HCT116 (cell line): ENCODE data around the gene POLH. TPM values are rescaled to one million over a fixed set of nuclear protein-coding genes. Genes with fewer than 3 reads are reported as not detected.

Experiments used
- ATAC-seq: fragments of 200-7000 bp; cut with Tn5 transposase; 2 replicates; pipeline ENCODE4 v1.9.1; 2020; ENCODE audit warnings: mild to moderate bottlenecking, moderate library complexity
- BruUV-seq: library from RNA; stranded (reverse); fragments of 400-500 nt; replicated peaks from 2 replicates; lab custom pipeline; 2021; lab: Mats Ljungman, UMichigan
- CTCF ChIA-PET: fragments of 300-600 bp; sonication (Branson Sonifier 250); formaldehyde crosslinking; loops from one replicate; lab custom pipeline; 2021; ENCODE audit warnings: antibody characterized with exemption; lab: Charles Lee
- POLR2A ChIA-PET: fragments of 300-600, 350-600 bp; sonication (Branson Sonifier 250); formaldehyde crosslinking; loops from one replicate; lab custom pipeline; 2021; ENCODE audit warnings: antibody characterized with exemption; lab: Charles Lee
- RAD21 ChIA-PET, 2 experiments: fragments of 300-600 bp; sonication (Branson Sonifier 250); formaldehyde crosslinking; loops; one replicate each; lab custom pipeline; 2023; ENCODE audit warnings: low total read pairs in 2 of 2; ENCODE audit not compliant: uncharacterized antibody in 2 of 2, unreplicated experiment in 2 of 2, low non-redundant PET in 1 of 2; lab: Charles Lee
- DNase-seq: peaks from one replicate; pipeline ENCODE4 v3.0.0-alpha.2; 2010; ENCODE audit warnings: low read depth, low spot score
- H2AFZ ChIP-seq: fragments of 200-600 bp; shearing (Covaris generic), sonication (generic); 2 replicates; pipeline ENCODE4 v1.6.1; 2017; ENCODE audit warnings: low read depth, mixed run types, mixed read lengths, antibody characterized with exemption, low read length; ENCODE audit not compliant: poor library complexity, severe bottlenecking
- H3K27ac ChIP-seq: 2 replicates; pipeline ENCODE4 v1.5.1; 2012; ENCODE audit warnings: low read depth, low read length
- H3K27me3 ChIP-seq: fragments of 200-600 bp; sonication (generic); 2 replicates; pipeline ENCODE4 v1.6.1; 2016; ENCODE audit warnings: mixed run types, low read length, mixed read lengths; ENCODE audit not compliant: insufficient read depth
- H3K36me3 ChIP-seq, 2 experiments: fragments of 200-500 bp in 1 of 2; fragments of 200-600 bp in 1 of 2; sonication (Bioruptor generic) in 1 of 2; sonication (generic) in 1 of 2; 2 replicates each; pipeline versions ENCODE4 v1.5.1 to v1.6.1; 2014 to 2016; ENCODE audit warnings: low read length in 2 of 2, inconsistent platforms in 1 of 2, mixed read lengths in 1 of 2, mixed run types in 1 of 2; ENCODE audit not compliant: insufficient read depth in 2 of 2, control insufficient read depth in 1 of 2
- H3K4me1 ChIP-seq, 2 experiments: fragments of 200-600 bp in 1 of 2; sonication (generic) in 1 of 2; 2 replicates each; pipeline versions ENCODE4 v1.5.1 to v1.6.1; 2012 to 2017; ENCODE audit warnings: low read length in 2 of 2, inconsistent platforms in 1 of 2, mild to moderate bottlenecking in 1 of 2, mixed read lengths in 1 of 2, mixed run types in 1 of 2, moderate library complexity in 1 of 2; ENCODE audit not compliant: insufficient read depth in 2 of 2, control insufficient read depth in 1 of 2
- H3K4me2 ChIP-seq: fragments of 200-600 bp; sonication (generic); 2 replicates; pipeline ENCODE4 v1.6.1; 2017; ENCODE audit warnings: mixed run types, low read length, mixed read lengths
- H3K4me3 ChIP-seq, 2 experiments: fragments of 200-600 bp in 1 of 2; sonication (generic) in 1 of 2; replicated peaks in 1 of 2; 2 replicates each; pipeline ENCODE4 v1.5.1; 2011 to 2016; ENCODE audit warnings: low read length in 2 of 2, control low read depth in 1 of 2, low read depth in 1 of 2, mild to moderate bottlenecking in 1 of 2, mixed read lengths in 1 of 2, mixed run types in 1 of 2
- H3K79me2 ChIP-seq: fragments of 200-600 bp; sonication (generic); 2 replicates; pipeline ENCODE4 v1.6.1; 2017; ENCODE audit warnings: mild to moderate bottlenecking, mixed run types, low read length, moderate library complexity, mixed read lengths; ENCODE audit not compliant: insufficient read depth
- H3K9ac ChIP-seq: fragments of 200-600 bp; sonication (generic); 2 replicates; pipeline ENCODE4 v1.6.1; 2016; ENCODE audit warnings: low read length, mixed read lengths
- H3K9me2 ChIP-seq: fragments of 200-600 bp; sonication (generic), shearing (Covaris generic); 2 replicates; pipeline ENCODE4 v1.6.1; 2017; ENCODE audit warnings: mixed run types, mild to moderate bottlenecking, moderate library complexity; ENCODE audit not compliant: insufficient read depth
- H3K9me3 ChIP-seq, 2 experiments: fragments of 200-500 bp in 1 of 2; fragments of 200-600 bp in 1 of 2; sonication (Bioruptor generic) in 1 of 2; sonication (generic) in 1 of 2; 2 replicates each; pipeline ENCODE4 v1.6.1; 2014 to 2017; ENCODE audit warnings: low read length in 2 of 2, mixed read lengths in 2 of 2, inconsistent platforms in 1 of 2, low read depth in 1 of 2, mild to moderate bottlenecking in 1 of 2, mixed run types in 1 of 2, moderate library complexity in 1 of 2; ENCODE audit not compliant: control insufficient read depth in 1 of 2, insufficient read depth in 1 of 2
- H4K20me1 ChIP-seq: fragments of 200-600 bp; sonication (generic), shearing (Covaris generic); 2 replicates; pipeline ENCODE4 v1.6.1; 2017; ENCODE audit warnings: mixed run types, mild to moderate bottlenecking, moderate library complexity; ENCODE audit not compliant: insufficient read depth
- CTCF ChIP-seq, 3 experiments: fragments of 200-600 bp in 1 of 3; sonication (generic) in 1 of 3; IDR thresholded peaks in 2 of 3; conservative IDR thresholded peaks in 1 of 3; 2 replicates each; pipeline ENCODE4 v1.5.1; 2012 to 2017; ENCODE audit warnings: low read depth in 2 of 3, low read length in 2 of 3, antibody characterized with exemption in 1 of 3, borderline replicate concordance in 1 of 3, control low read depth in 1 of 3, mild to moderate bottlenecking in 1 of 3, mixed read lengths in 1 of 3, mixed run types in 1 of 3, moderate library complexity in 1 of 3; ENCODE audit not compliant: insufficient read depth in 1 of 3
- RAD21 ChIP-seq: IDR thresholded peaks from 2 replicates; pipeline ENCODE4 v1.6.1; 2012; ENCODE audit warnings: low read depth, mild to moderate bottlenecking
- SRF ChIP-seq: IDR thresholded peaks from 2 replicates; pipeline ENCODE4 v1.6.1; 2012; ENCODE audit warnings: low read depth
- ZFX ChIP-seq: fragments of 450-650 bp; IDR thresholded peaks from 2 replicates; pipeline ENCODE4 v1.6.1; 2017
- intact Hi-C: fragments of 100-400 bp; cut with micrococcal nuclease; formaldehyde crosslinking; loops from 2 replicates; pipeline ENCODE4 v1.10.0; 2022
- total RNA-seq: library from RNA; stranded (reverse); gene quantifications from one replicate; pipeline ENCODE4 v1.2.1, GENCODE V29; 2021; ENCODE audit not compliant: unreplicated experiment

The POLH gene
- total RNA-seq, 1 experiment from 2014 or later = 20.6 TPM

GRCh38 chr6:43608310-43608763 lies 32.4 kb downstream of the POLH start:
- TF ChIP-seq RAD21 (peak; percentile 76), CTCF (IDR thresholded peaks at IDR 0.05 in 2 of 3, conservative IDR thresholded peaks at IDR 0.05 in 1 of 3; ENCODE audit: borderline replicate concordance in 1 of 3, insufficient read depth in 1 of 3, low read depth in 2 of 3, low read length in 2 of 3) (peak; percentile 68 to 90 (median 85)), SRF (no peak)
- intact Hi-C loops = loop anchor here (1.0 kb wide), 1 partner anchor 471 kb away; no protein-coding TSS in a partner anchor
- Histone ChIP-seq H3K4me3 (no peak overlapping the region), H3K9ac (no peak overlapping the region), H2AFZ (no peak overlapping the region), H3K9me3 (no peaks in the 10 kb centered on the region), H3K4me1 (peaks cover 0 to 5% of the 10 kb centered on the region in 2 experiments; a peak in 1 of 4 replicates), H4K20me1 (no peaks in the 10 kb centered on the region), H3K4me2 (no peak overlapping the region), H3K79me2 (no peaks in the 10 kb centered on the region), H3K27me3 (no peaks in the 10 kb centered on the region), H3K36me3 (peaks cover 21 to 26% of the 10 kb centered on the region in 2 experiments; a peak in 3 of 4 replicates), H3K9me2 (no peaks in the 10 kb centered on the region), H3K27ac (no peak overlapping the region)
- ChIA-PET CTCF (interaction anchor here (1.0 to 1.7 kb wide), 4 partner anchors 10 to 21 kb away, joined by 3 to 4 read pairs (median 4); partner anchors contain the start of gene GTPBP2), RAD21 (no interaction called here), POLR2A (no interaction called here)
- ATAC-seq (peak; percentile 87), DNase-seq (peak; percentile 73)
- BruUV-seq = no TSS peak

DNA sequence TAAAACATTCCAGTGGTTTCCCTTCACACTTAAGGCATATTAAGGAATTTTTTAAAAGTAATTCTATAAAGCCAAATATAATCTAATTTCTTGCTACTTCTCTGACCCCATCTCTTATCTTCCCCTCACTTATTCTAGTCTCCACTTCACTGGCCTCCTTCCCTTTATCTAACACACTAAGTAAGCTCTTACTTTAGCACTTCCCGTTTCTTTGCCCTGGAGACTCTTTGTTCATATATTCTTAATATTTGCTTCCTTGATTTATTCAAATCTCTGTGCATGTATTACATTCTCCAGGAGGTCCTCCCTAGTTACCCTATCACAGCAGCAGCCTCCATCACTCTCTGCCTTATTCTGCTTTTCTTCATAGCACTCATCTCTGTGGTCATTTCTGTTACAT lies 32.8 kb downstream of the POLH start:
- Histone ChIP-seq H2AFZ (no peak overlapping the region), H3K4me2 (no peak overlapping the region), H3K79me2 (no peaks in the 10 kb centered on the region), H3K9ac (no peak overlapping the region), H3K9me2 (no peaks in the 10 kb centered on the region), H3K4me1 (peaks cover 0 to 5% of the 10 kb centered on the region in 2 experiments; a peak in 1 of 4 replicates), H3K27me3 (no peaks in the 10 kb centered on the region), H3K36me3 (peaks cover 22% of the 10 kb centered on the region in 2 experiments; a peak in 3 of 4 replicates), H3K4me3 (no peak overlapping the region), H3K27ac (no peak overlapping the region), H4K20me1 (no peaks in the 10 kb centered on the region), H3K9me3 (no peaks in the 10 kb centered on the region)
- ChIA-PET POLR2A (no interaction called here), CTCF (interaction anchor here (1.3 to 1.7 kb wide), 2 partner anchors 11 to 21 kb away, joined by 3 to 4 read pairs; partner anchors contain the start of gene GTPBP2), RAD21 (no interaction called here)
- intact Hi-C loops = loop anchor here (1.0 kb wide), 1 partner anchor 470 kb away; no protein-coding TSS in a partner anchor
- TF ChIP-seq SRF = no peak
- no peak for TF ChIP-seq ZFX
- DNase-seq (no peak), ATAC-seq (no peak)
- BruUV-seq = no TSS peak
